SU-DHL-6 (cell line): Measurements from ENCODE around the gene AQP6.

ENCODE experiments used
- H2AFZ ChIP-seq: fragments of 200-600 bp; sonication (generic); 2 replicates; pipeline ENCODE4 v1.6.1; 2014; ENCODE audit warnings: low read depth, mild to moderate bottlenecking, moderate library complexity, mixed read lengths, antibody characterized with exemption, low read length; ENCODE audit not compliant: severe bottlenecking
- H3F3A ChIP-seq: fragments of 200-600 bp; shearing (Covaris generic); 2 replicates; pipeline ENCODE4 v1.6.0; 2016; ENCODE audit warnings: antibody characterized with exemption, mild to moderate bottlenecking; ENCODE audit not compliant: insufficient read depth
- H3K27ac ChIP-seq: fragments of 200-600 bp; sonication (generic); 2 replicates; pipeline ENCODE4 v1.5.1; 2016; ENCODE audit warnings: low read depth, mild to moderate bottlenecking, low read length, moderate library complexity, mixed read lengths
- H3K27me3 ChIP-seq: fragments of 200-600 bp; sonication (generic), shearing (Covaris generic); 2 replicates; pipeline ENCODE4 v1.6.0; 2014; ENCODE audit warnings: mild to moderate bottlenecking, low read length
- H3K36me3 ChIP-seq: fragments of 200-600 bp; sonication (generic); 2 replicates; pipeline ENCODE4 v1.6.1; 2014; ENCODE audit warnings: mild to moderate bottlenecking, low read length, mixed read lengths
- H3K4me2 ChIP-seq: fragments of 300-600, 200-600 bp; shearing (Covaris generic), sonication (generic); 2 replicates; pipeline ENCODE4 v1.6.0; 2014; ENCODE audit warnings: low read length, low read depth, mild to moderate bottlenecking; ENCODE audit not compliant: poor library complexity, severe bottlenecking
- H3K4me3 ChIP-seq: fragments of 200-600 bp; sonication (generic); 2 replicates; pipeline ENCODE4 v1.5.1; 2014; ENCODE audit warnings: antibody characterized with exemption, low read length, mild to moderate bottlenecking, mixed read lengths; ENCODE audit not compliant: insufficient read depth, poor library complexity, severe bottlenecking
- H3K79me2 ChIP-seq: fragments of 200-600 bp; sonication (generic); 2 replicates; pipeline ENCODE4 v1.6.1; 2014; ENCODE audit warnings: mild to moderate bottlenecking, low read length, moderate library complexity; ENCODE audit not compliant: insufficient read depth
- H3K9ac ChIP-seq: fragments of 200-600 bp; sonication (generic); 2 replicates; pipeline ENCODE4 v1.7.0; 2014; ENCODE audit warnings: mild to moderate bottlenecking, low read length
- H3K9me2 ChIP-seq: fragments of 200-600 bp; sonication (generic); replicated peaks from 2 replicates; pipeline ENCODE4 v1.6.1; 2014; ENCODE audit warnings: low read length; ENCODE audit not compliant: insufficient read depth
- H3K9me3 ChIP-seq: fragments of 200-600 bp; sonication (generic); 2 replicates; pipeline ENCODE4 v1.6.1; 2014; ENCODE audit warnings: low read length, mixed read lengths; ENCODE audit not compliant: insufficient read depth
- H4K20me1 ChIP-seq: fragments of 200-600 bp; sonication (generic); 2 replicates; pipeline ENCODE4 v1.6.1; 2014; ENCODE audit warnings: low read depth, mild to moderate bottlenecking, antibody characterized with exemption, low read length, moderate library complexity, mixed read lengths
- CTCF ChIP-seq: fragments of 200-600 bp; sonication (generic); IDR thresholded peaks from one replicate; pipeline ENCODE4 v1.5.1; 2017; ENCODE audit warnings: antibody characterized with exemption, mild to moderate bottlenecking, low read length, moderate library complexity; ENCODE audit not compliant: insufficient read depth, poor library complexity, severe bottlenecking
- EZH2phosphoT487 ChIP-seq: fragments of 200-600 bp; sonication (generic), shearing (Covaris generic); conservative IDR thresholded peaks from 2 replicates; pipeline ENCODE4 v1.6.1; 2018; ENCODE audit warnings: mild to moderate bottlenecking, antibody characterized with exemption, low read length, moderate library complexity, mixed read lengths

AQP6 gene

DNA sequence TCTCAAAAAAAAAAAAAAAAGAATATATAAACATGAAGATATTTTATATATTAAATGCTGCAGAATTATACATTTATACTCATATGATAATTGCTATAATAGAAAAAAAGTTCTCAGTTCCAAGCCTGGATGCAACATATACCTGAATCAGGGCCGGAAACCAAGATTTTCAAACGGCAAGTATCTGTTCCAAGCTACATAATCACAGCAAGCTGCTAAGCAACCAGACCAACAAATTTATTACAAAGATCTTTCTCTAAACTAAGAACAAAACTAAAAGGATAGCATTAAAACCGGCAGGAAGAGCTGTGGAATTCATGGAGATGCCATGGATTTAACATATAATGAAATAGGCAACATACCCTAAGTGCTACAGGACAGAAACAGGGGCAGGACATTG lies 45.4 kb downstream of the AQP6 start:
- peaks cover 25% of the 10 kb centered on the region for H4K20me1 ChIP-seq

DNA sequence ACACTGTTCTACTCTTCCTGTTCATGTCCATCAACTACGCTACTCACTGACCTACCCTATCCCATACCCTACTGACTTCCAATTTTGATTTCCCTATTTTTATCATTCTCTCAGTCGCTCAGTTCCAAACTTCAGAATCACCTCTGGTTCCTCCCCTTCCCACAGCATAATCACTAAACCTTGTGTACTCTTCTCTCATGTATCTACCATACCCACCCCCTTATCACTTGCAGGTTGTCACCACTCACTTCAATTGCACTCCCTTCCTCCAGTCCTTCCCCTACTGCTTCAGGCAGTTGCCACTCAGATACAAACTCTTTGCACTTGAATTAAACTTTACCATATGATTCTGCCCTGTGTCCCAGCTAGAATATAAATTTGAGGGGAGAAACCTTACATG lies 46.2 kb downstream of the AQP6 start:
- no peak overlapping the region for H2AFZ ChIP-seq
- H3K4me3 ChIP-seq, result no peak overlapping the region
- no peak overlapping the region for H3K4me2 ChIP-seq
- H3K27ac ChIP-seq, result no peak overlapping the region
- TF ChIP-seq CTCF, result no peak
- no peaks in the 10 kb centered on the region; the same call in 1 of the 2 replicates for H3F3A ChIP-seq
- H4K20me1 ChIP-seq, result peaks cover 20% of the 10 kb centered on the region
- no peaks in the 10 kb centered on the region for H3K9me3 ChIP-seq
- peaks cover 93% of the 10 kb centered on the region for H3K79me2 ChIP-seq
- H3K27me3 ChIP-seq, result no peaks in the 10 kb centered on the region
- no peak overlapping the region for H3K9ac ChIP-seq
- no peaks in the 10 kb centered on the region for H3K9me2 ChIP-seq
- H3K36me3 ChIP-seq, result peaks cover 19% of the 10 kb centered on the region; the same call in 1 of the 2 replicates

More for the DNA sequence above, 45.4 kb downstream of the AQP6 start:
- peaks cover 93% of the 10 kb centered on the region for H3K79me2 ChIP-seq
- H3K4me2 ChIP-seq, result no peak overlapping the region
- no peaks in the 10 kb centered on the region; the same call in 1 of the 2 replicates for H3F3A ChIP-seq
- H2AFZ ChIP-seq, result no peak overlapping the region
- no peak overlapping the region for H3K4me3 ChIP-seq
- H3K27me3 ChIP-seq, result no peaks in the 10 kb centered on the region
- no peaks in the 10 kb centered on the region for H3K9me3 ChIP-seq
- H3K9me2 ChIP-seq, result no peaks in the 10 kb centered on the region
- no peak overlapping the region for H3K9ac ChIP-seq
- peaks cover 26% of the 10 kb centered on the region; the same call in 1 of the 2 replicates for H3K36me3 ChIP-seq
- H3K27ac ChIP-seq, result no peak overlapping the region
- no peak for TF ChIP-seq EZH2phosphoT487
- TF ChIP-seq CTCF, result no peak

DNA sequence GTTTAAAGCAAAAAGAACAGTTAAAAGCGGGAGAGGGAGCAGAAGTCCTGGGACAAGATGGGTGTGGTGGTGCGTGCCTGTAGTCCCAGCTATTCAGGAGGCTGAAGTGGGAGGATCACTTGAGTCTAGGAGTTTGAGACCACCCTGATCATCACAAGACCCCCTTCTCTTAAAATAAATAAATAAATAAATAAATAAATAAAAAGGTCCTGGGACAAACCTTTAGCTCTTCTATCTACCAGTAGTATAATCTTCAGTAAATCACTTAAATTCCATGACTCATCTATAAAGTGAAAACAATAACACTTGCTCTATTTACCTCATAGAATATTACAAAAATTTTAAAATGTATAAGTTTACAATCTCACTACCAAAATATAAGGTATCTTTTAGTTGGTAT lies 46.8 kb downstream of the AQP6 start:
- no peak for TF ChIP-seq CTCF
- Histone ChIP-seq H3K9me2 (no peaks in the 10 kb centered on the region), H3K36me3 (peaks cover 15% of the 10 kb centered on the region; the same call in 1 of the 2 replicates)

DNA sequence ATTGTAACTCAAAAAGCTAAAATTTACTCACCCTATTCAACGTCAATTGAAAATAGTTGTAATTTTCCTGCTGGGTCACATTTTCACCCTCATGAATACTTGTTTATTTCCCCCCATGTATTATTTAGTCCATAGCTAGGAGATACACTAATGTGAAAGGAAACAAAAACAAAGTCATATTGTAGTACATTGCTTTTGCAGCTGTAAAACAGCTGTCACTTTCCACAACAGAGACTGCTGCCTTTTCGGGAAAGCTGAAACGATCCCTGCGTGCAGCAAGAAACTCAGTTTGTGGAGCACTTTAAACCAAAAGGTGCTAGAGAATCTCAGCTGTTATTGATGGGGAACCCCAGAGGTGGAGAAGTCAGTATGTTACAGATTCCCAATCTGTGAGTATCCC lies 48.3 kb downstream of the AQP6 start:
- no peak for TF ChIP-seq CTCF
- no peak for TF ChIP-seq EZH2phosphoT487
- Histone ChIP-seq H3K4me3 (no peak overlapping the region), H3K4me2 (peak overlapping the region; percentile 2), H3K36me3 (0 out of 2 replicates have a peak, but pooled peaks cover 9% of the 10 kb centered on the region), H3K27me3 (no peaks in the 10 kb centered on the region), H3K9me3 (no peaks in the 10 kb centered on the region), H3K9ac (no peak overlapping the region), H3K9me2 (no peaks in the 10 kb centered on the region), H2AFZ (no peak overlapping the region), H3F3A (no peaks in the 10 kb centered on the region; the same call in 1 of the 2 replicates), H3K79me2 (peaks cover 92% of the 10 kb centered on the region), H4K20me1 (peaks cover 20% of the 10 kb centered on the region), H3K27ac (no peak overlapping the region)

More for the DNA sequence above, 46.8 kb downstream of the AQP6 start:
- Histone ChIP-seq H2AFZ (no peak overlapping the region), H3K4me2 (no peak overlapping the region), H3K4me3 (no peak overlapping the region), H3K27ac (no peak overlapping the region), H3K9me3 (no peaks in the 10 kb centered on the region), H3K27me3 (no peaks in the 10 kb centered on the region), H3F3A (no peaks in the 10 kb centered on the region; the same call in 1 of the 2 replicates), H3K79me2 (peaks cover 93% of the 10 kb centered on the region), H4K20me1 (peaks cover 20% of the 10 kb centered on the region), H3K9ac (no peak overlapping the region)
